ENCODE measurements around the gene ADRM1.

Gene ADRM1

DNA sequence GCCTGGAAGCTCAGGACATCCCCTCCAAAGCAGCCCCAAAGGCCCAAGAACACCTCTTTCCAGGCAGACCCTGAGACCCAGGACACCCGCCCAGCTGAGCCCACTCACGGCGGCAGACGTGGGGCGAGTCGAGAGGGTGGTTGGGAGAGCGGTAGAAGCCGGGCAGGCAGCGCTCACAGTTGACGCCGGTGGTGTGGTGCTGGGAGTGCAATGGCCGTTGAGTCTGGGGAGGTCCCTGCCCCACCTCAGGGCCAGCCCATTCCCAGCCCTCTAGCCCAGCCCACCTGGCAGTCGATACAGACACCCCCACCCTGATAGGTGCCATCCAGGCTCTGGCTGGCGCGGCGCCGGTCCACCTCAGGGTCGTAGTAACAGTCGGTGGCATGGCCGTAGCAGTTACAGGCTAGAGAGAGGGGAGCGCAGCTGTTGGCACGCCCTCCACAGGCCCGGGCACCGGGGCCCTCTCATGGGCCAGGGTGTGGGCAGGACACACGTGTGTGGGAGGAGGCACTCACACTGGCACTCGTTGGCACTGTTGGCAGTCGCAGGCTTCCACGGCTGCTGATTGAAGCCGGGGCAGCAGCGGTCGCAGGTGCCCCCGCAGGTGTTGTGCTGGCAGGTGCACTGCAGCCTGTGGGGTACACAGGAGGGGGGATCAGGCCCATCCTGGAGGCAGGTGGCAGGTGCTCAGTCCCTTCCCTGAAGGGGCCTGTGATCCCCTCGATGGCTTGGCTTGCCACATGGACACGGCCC lies 43.8 kb downstream of the ADRM1 start:
- H3K9ac ChIP-seq (ENCODE audit: low read length), result no peak overlapping the region
- H4K8ac ChIP-seq (ENCODE audit: low read depth, low read length), result no peak overlapping the region
- H3K4ac ChIP-seq (ENCODE audit: low read depth, low read length), result no peak overlapping the region
- H3K4me1 ChIP-seq (ENCODE audit: control insufficient read depth, low read depth, low read length), result no peaks in the 10 kb centered on the region
- H2BK120ac ChIP-seq (ENCODE audit: low read depth, low read length), result no peak overlapping the region
- H3K27me3 ChIP-seq (ENCODE audit: insufficient read depth, low read length, poor library complexity), result no peaks in the 10 kb centered on the region
- H2BK5ac ChIP-seq (ENCODE audit: low read length), result no peak overlapping the region
- H3K4me2 ChIP-seq (ENCODE audit: low read length), result no peak overlapping the region
- no CpG with 5 or more reads among the region's 34 CpGs for WGBS (ENCODE audit: extremely low coverage, insufficient coverage, low lambda C conversion rate)
- no peak overlapping the region for H3K4me3 ChIP-seq (ENCODE audit: low read length)
- DNase-seq, result no peak
- no peak overlapping the region for H3K56ac ChIP-seq (ENCODE audit: low read length)
- no peak overlapping the region for H2AK5ac ChIP-seq (ENCODE audit: low read length)
- no peak overlapping the region for H3K23ac ChIP-seq (ENCODE audit: low read length)
- H3K36me3 ChIP-seq (ENCODE audit: control insufficient read depth, insufficient read depth, low read length), result peaks cover 2% of the 10 kb centered on the region
- H3K18ac ChIP-seq (ENCODE audit: low read length), result no peak overlapping the region
- no peaks in the 10 kb centered on the region for H3K79me1 ChIP-seq (ENCODE audit: low read length)
- no peaks in the 10 kb centered on the region for H3K79me2 ChIP-seq (ENCODE audit: control insufficient read depth, insufficient read depth, low read length)
- no peak overlapping the region for H3K27ac ChIP-seq (ENCODE audit: low read depth, low read length)
- H4K5ac ChIP-seq (ENCODE audit: low read length), result no peak overlapping the region
- no peak overlapping the region for H2BK15ac ChIP-seq (replicated peaks; ENCODE audit: low read depth)

DNA sequence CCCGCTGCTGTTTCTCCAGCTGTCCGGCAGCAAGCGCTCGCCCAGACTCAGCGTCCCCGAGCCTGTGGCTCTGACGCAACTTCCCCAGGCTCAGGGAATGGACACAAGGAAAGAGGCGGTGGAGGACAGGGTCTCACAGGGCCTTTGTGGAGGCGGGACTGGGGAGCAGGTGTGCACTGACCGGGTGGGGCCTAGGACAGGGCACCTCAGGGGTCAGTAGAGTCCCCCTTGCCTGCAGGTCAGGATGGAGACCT lies 44.3 kb downstream of the ADRM1 start:
- DNase-seq, result no peak
- Histone ChIP-seq H2BK120ac (ENCODE audit: low read depth, low read length) (no peak overlapping the region), H3K79me2 (ENCODE audit: control insufficient read depth, insufficient read depth, low read length) (no peaks in the 10 kb centered on the region), H3K4me2 (ENCODE audit: low read length) (no peak overlapping the region), H3K18ac (ENCODE audit: low read length) (no peak overlapping the region), H3K4me1 (ENCODE audit: control insufficient read depth, low read depth, low read length) (no peaks in the 10 kb centered on the region), H3K9ac (ENCODE audit: low read length) (no peak overlapping the region), H3K27ac (ENCODE audit: low read depth, low read length) (no peak overlapping the region), H4K5ac (ENCODE audit: low read length) (no peak overlapping the region), H2BK5ac (ENCODE audit: low read length) (no peak overlapping the region), H3K79me1 (ENCODE audit: low read length) (no peaks in the 10 kb centered on the region), H3K4ac (ENCODE audit: low read depth, low read length) (no peak overlapping the region), H3K36me3 (ENCODE audit: control insufficient read depth, insufficient read depth, low read length) (peaks cover 2% of the 10 kb centered on the region), H3K56ac (ENCODE audit: low read length) (no peak overlapping the region), H4K8ac (ENCODE audit: low read depth, low read length) (no peak overlapping the region), H2AK5ac (ENCODE audit: low read length) (no peak overlapping the region), H3K23ac (ENCODE audit: low read length) (no peak overlapping the region), H3K27me3 (ENCODE audit: insufficient read depth, low read length, poor library complexity) (no peaks in the 10 kb centered on the region), H3K4me3 (ENCODE audit: low read length) (no peak overlapping the region), H2BK15ac (replicated peaks; ENCODE audit: low read depth) (no peak overlapping the region)
- no CpG with 5 or more reads among the region's 10 CpGs for WGBS (ENCODE audit: extremely low coverage, insufficient coverage, low lambda C conversion rate)

DNA sequence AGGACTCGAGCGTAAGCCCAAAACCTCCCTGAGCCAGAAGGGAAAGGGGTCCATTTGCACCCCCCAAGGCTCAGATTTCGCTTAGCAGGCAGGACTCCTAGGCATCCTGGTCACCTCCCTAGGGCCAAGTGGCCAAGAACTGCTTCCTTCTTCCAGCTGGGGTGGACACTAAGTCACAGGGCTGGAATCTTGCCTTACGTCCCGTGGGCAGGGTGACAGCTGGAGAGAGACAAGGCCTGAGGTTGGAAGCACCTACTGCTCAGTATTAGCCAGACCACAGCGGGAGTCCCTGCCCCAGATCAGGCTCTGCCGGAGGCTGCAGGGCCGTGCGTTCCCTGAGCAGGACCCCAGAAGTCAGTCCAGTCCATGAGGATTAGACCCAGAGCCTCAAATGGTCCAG lies 44.6 kb downstream of the ADRM1 start:
- Histone ChIP-seq H3K79me2 (ENCODE audit: control insufficient read depth, insufficient read depth, low read length) (no peaks in the 10 kb centered on the region), H3K56ac (ENCODE audit: low read length) (no peak overlapping the region), H3K18ac (ENCODE audit: low read length) (no peak overlapping the region), H4K5ac (ENCODE audit: low read length) (no peak overlapping the region), H3K79me1 (ENCODE audit: low read length) (no peaks in the 10 kb centered on the region), H2AK5ac (ENCODE audit: low read length) (no peak overlapping the region), H2BK5ac (ENCODE audit: low read length) (no peak overlapping the region), H3K4me2 (ENCODE audit: low read length) (no peak overlapping the region), H4K8ac (ENCODE audit: low read depth, low read length) (no peak overlapping the region), H3K23ac (ENCODE audit: low read length) (no peak overlapping the region), H3K27ac (ENCODE audit: low read depth, low read length) (no peak overlapping the region), H3K4me1 (ENCODE audit: control insufficient read depth, low read depth, low read length) (no peaks in the 10 kb centered on the region), H3K4me3 (ENCODE audit: low read length) (no peak overlapping the region), H2BK15ac (replicated peaks; ENCODE audit: low read depth) (no peak overlapping the region), H3K27me3 (ENCODE audit: insufficient read depth, low read length, poor library complexity) (no peaks in the 10 kb centered on the region), H3K36me3 (ENCODE audit: control insufficient read depth, insufficient read depth, low read length) (peaks cover 2% of the 10 kb centered on the region), H3K4ac (ENCODE audit: low read depth, low read length) (no peak overlapping the region), H3K9ac (ENCODE audit: low read length) (no peak overlapping the region), H2BK120ac (ENCODE audit: low read depth, low read length) (no peak overlapping the region)
- DNase-seq, result no peak
- WGBS (ENCODE audit: extremely low coverage, insufficient coverage, low lambda C conversion rate), result no CpG with 5 or more reads among the region's 9 CpGs

DNA sequence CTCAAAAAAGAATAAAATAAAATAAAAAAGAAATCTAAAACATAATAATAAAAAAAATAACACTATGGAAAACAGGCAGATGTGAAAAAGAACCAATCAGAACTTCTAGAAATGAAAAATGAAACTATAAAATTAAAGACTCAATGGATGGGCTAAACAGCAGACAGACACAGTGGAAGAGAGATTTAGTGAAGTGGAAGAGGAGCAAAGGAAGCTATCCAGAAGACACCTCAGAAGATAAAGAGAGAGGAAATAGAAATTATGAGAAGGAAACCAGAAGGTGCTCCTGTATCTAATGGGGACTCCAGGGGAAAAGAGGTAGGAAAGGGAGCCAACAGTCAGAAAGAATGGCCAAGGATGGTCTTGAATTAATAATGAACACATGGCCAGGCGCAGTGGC lies 45.8 kb downstream of the ADRM1 start:
- Histone ChIP-seq H3K9ac (ENCODE audit: low read length) (no peak overlapping the region), H4K8ac (ENCODE audit: low read depth, low read length) (no peak overlapping the region), H2BK5ac (ENCODE audit: low read length) (no peak overlapping the region), H3K79me2 (ENCODE audit: control insufficient read depth, insufficient read depth, low read length) (no peaks in the 10 kb centered on the region), H2BK15ac (replicated peaks; ENCODE audit: low read depth) (no peak overlapping the region), H3K4me2 (ENCODE audit: low read length) (no peak overlapping the region), H3K4me1 (ENCODE audit: control insufficient read depth, low read depth, low read length) (no peaks in the 10 kb centered on the region), H3K4ac (ENCODE audit: low read depth, low read length) (no peak overlapping the region), H3K56ac (ENCODE audit: low read length) (no peak overlapping the region), H3K27me3 (ENCODE audit: insufficient read depth, low read length, poor library complexity) (no peaks in the 10 kb centered on the region), H3K27ac (ENCODE audit: low read depth, low read length) (no peak overlapping the region), H3K23ac (ENCODE audit: low read length) (no peak overlapping the region), H3K79me1 (ENCODE audit: low read length) (no peaks in the 10 kb centered on the region), H3K18ac (ENCODE audit: low read length) (no peak overlapping the region), H3K4me3 (ENCODE audit: low read length) (no peak overlapping the region), H2BK120ac (ENCODE audit: low read depth, low read length) (no peak overlapping the region), H2AK5ac (ENCODE audit: low read length) (no peak overlapping the region), H4K5ac (ENCODE audit: low read length) (no peak overlapping the region), H3K36me3 (ENCODE audit: control insufficient read depth, insufficient read depth, low read length) (peaks cover 2% of the 10 kb centered on the region)
- no CpG with 5 or more reads among the region's 1 CpG for WGBS (ENCODE audit: extremely low coverage, insufficient coverage, low lambda C conversion rate)
- DNase-seq, result no peak

DNA sequence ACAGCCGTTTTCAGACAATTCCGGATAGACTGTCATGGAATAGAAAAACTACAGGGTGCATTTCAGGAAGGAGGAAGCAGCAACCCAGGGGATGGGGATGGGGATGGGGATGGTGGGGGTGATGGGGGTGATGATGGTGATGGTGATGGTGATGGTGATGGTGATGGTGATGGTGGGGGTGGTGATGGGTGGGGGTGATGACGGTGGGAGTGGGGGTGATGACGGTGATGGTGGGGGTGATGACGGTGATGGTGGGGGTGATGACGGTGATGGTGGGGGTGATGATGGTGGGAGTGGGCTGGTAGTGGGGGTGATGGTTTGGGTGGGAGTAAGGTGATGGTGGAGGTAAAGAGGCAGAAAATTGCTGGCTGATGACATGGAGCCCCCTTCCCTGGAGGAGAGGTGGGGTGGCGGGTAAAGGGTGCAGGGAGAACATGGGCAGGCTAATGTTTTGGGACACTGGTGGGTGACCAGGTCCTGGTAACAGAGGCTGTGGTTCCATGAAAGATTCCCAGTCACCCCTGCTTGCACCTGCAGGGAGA lies 46.8 kb downstream of the ADRM1 start:
- Histone ChIP-seq H3K4ac (ENCODE audit: low read depth, low read length) (no peak overlapping the region), H3K79me2 (ENCODE audit: control insufficient read depth, insufficient read depth, low read length) (peaks cover 4% of the 10 kb centered on the region), H3K4me2 (ENCODE audit: low read length) (no peak overlapping the region), H3K4me1 (ENCODE audit: control insufficient read depth, low read depth, low read length) (no peaks in the 10 kb centered on the region), H3K56ac (ENCODE audit: low read length) (no peak overlapping the region), H4K5ac (ENCODE audit: low read length) (no peak overlapping the region), H3K18ac (ENCODE audit: low read length) (no peak overlapping the region), H3K27me3 (ENCODE audit: insufficient read depth, low read length, poor library complexity) (no peaks in the 10 kb centered on the region), H3K9ac (ENCODE audit: low read length) (no peak overlapping the region), H3K23ac (ENCODE audit: low read length) (no peak overlapping the region), H2BK15ac (replicated peaks; ENCODE audit: low read depth) (no peak overlapping the region), H4K8ac (ENCODE audit: low read depth, low read length) (no peak overlapping the region), H2AK5ac (ENCODE audit: low read length) (no peak overlapping the region), H3K79me1 (ENCODE audit: low read length) (no peaks in the 10 kb centered on the region), H3K36me3 (ENCODE audit: control insufficient read depth, insufficient read depth, low read length) (peaks cover 2% of the 10 kb centered on the region), H3K27ac (ENCODE audit: low read depth, low read length) (no peak overlapping the region), H2BK120ac (ENCODE audit: low read depth, low read length) (no peak overlapping the region), H3K4me3 (ENCODE audit: low read length) (no peak overlapping the region), H2BK5ac (ENCODE audit: low read length) (no peak overlapping the region)
- DNase-seq, result no peak
- WGBS (ENCODE audit: extremely low coverage, insufficient coverage, low lambda C conversion rate), result no CpG with 5 or more reads among the region's 7 CpGs

DNA sequence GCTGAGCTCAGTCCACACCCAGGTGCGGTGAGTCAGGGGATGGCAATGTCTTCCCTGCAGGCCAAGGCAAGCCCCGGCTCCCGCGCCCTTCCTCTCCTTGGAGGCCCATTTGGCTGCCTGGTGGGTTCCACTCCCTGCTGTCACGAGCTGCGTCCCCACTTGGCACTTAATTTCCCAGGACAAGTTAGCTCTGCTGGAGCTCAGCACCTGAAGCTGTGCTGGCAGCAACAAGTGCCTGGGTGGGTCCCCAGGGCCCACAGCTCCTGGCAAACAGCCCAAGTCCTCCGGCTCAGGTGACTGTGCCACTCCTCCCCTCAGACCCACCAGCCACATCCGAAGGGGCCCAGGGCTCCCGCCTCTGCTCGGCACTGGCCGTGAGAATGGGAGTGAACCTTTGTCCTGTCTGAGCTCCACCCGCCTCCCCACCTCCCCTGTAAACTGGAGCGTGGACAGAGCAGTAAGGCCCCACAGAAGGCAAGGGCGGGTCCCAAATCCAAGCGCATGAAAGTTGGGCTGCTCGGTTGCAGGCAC lies 47.4 kb downstream of the ADRM1 start:
- no peaks in the 10 kb centered on the region for H3K27me3 ChIP-seq (ENCODE audit: insufficient read depth, low read length, poor library complexity)
- H2BK15ac ChIP-seq (replicated peaks; ENCODE audit: low read depth), result no peak overlapping the region
- H3K36me3 ChIP-seq (ENCODE audit: control insufficient read depth, insufficient read depth, low read length), result peaks cover 2% of the 10 kb centered on the region
- H2BK5ac ChIP-seq (ENCODE audit: low read length), result no peak overlapping the region
- H3K4me1 ChIP-seq (ENCODE audit: control insufficient read depth, low read depth, low read length), result peaks cover 2% of the 10 kb centered on the region
- no peak overlapping the region for H4K5ac ChIP-seq (ENCODE audit: low read length)
- H3K4me3 ChIP-seq (ENCODE audit: low read length), result no peak overlapping the region
- no peak overlapping the region for H3K23ac ChIP-seq (ENCODE audit: low read length)
- H3K4ac ChIP-seq (ENCODE audit: low read depth, low read length), result no peak overlapping the region
- H3K79me2 ChIP-seq (ENCODE audit: control insufficient read depth, insufficient read depth, low read length), result peaks cover 8% of the 10 kb centered on the region
- H3K27ac ChIP-seq (ENCODE audit: low read depth, low read length), result no peak overlapping the region
- no peak overlapping the region for H3K4me2 ChIP-seq (ENCODE audit: low read length)
- H4K8ac ChIP-seq (ENCODE audit: low read depth, low read length), result no peak overlapping the region
- H3K9ac ChIP-seq (ENCODE audit: low read length), result no peak overlapping the region
- peak; percentile 68 for DNase-seq
- H3K79me1 ChIP-seq (ENCODE audit: low read length), result no peaks in the 10 kb centered on the region
- no peak overlapping the region for H3K56ac ChIP-seq (ENCODE audit: low read length)
- H2BK120ac ChIP-seq (ENCODE audit: low read depth, low read length), result no peak overlapping the region
- H3K18ac ChIP-seq (ENCODE audit: low read length), result no peak overlapping the region
- H2AK5ac ChIP-seq (ENCODE audit: low read length), result no peak overlapping the region
- no CpG with 5 or more reads among the region's 16 CpGs for WGBS (ENCODE audit: extremely low coverage, insufficient coverage, low lambda C conversion rate)
